Measurements from ENCODE around the gene LAPTM5.

LAPTM5 gene

DNA sequence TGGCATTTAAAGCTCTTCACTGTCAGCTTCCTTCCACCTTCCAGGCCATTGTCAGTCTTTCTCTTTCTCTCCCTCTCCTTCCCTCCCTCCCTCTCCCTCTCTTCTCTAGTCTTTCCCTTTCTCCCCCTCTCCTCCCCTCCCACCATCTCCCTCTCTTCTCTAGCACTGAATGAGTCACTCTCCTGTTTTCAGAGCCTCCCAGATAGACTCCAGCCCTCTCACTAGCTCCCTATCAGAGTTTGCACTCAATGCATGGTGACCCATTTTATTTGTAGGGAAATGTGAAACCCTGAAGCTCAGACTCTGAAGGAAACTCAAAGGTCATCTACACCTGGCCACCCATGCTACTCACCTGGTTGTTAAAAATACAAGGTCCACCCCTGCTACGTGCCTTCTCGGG is 29.8 kb downstream of the LAPTM5 start:
- DNase-seq, result no peak

DNA sequence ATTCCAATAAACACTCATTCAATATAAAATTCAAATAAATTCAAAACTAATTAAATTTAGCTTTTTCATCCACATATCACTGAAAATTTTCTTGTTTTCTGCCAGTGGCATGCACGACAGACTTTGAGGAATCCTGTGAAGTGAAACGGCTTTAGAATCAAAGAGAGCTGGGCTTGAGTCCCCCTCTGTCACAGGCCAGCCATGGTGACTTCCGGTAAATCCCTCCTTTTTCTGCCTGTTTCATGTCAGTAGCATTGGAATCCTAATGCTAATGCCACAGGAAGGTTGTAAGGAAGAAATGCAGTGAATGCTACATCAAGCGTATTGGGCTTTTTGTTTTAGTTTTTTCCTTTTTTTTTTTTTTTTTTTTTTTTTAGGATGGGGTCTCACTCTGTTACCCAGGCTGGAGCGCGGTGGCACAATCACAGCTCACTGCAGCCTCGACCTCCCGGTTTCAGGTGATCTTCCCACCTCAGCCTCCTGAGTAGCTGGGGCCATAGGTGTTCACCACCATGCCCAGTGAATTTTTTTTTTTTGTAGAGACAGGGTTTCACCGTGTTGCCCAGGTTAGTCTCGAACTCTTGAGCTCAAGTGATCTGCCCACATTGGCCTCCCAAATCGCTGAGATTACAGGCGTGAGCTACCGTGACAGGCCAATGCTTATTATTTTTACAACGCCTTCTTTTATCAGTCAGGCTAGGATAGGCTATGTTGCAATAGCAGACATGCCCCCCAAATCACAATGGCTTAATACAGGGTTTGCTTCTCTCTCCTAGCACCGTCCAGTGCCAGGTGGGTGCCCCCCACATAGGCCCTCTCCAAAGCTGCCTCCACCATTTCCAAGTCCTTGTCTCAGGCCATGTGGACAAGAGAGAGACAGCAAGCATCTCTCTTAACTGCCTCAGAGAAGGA is 30.5 kb downstream of the LAPTM5 start:
- DNase-seq, result no peak

DNA sequence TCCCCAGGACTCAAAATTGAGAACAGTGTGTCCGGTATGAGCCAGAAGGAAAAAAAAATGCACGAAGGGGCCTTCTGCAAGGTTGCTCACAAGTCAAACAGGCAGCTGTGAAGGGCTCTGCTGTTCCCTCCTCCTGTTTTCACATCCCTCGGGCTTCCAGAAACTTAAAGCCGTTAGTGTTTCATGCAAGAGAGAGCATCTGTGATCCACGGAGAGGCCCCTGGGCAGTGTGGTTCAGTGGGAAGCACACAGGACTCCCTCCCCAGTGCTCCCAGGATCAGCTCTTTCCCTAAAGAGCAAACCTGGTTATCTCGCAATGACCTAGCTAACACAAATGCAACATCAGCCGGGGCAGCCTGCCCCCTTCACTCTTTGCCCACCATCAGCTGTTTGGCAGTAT is 31.3 kb downstream of the LAPTM5 start:
- no peak for DNase-seq

DNA sequence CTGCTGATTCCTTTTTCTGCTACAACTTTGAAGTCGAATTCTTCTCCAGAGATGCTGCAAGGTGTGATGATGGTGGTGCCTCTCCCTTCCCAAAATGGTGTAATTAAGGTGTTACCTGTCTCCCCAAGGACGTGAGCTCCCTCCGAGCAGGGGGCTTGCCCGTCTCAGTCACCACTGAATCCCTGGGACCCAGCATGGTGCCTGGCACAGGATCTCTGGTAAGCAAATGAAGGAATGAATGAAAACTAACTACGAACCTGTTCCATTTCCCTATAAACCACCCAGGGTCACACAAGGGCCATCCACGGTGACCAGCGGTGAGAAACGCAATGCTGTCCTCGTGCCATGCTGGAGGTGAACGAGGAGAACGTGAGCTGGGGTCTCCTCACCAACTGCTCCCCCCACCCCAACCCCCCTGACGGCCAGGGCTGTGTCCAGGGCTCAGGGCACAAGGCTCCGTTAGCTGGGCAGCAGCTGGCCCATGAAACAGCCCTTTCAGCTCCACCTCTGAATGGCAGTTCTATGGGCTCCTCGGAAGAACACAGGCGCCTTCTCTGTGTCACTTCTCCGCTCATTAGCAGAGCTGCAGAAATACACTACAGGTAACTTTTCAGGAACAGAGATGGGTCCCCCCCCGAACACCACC is 32.0 kb downstream of the LAPTM5 start:
- no peak for DNase-seq

DNA sequence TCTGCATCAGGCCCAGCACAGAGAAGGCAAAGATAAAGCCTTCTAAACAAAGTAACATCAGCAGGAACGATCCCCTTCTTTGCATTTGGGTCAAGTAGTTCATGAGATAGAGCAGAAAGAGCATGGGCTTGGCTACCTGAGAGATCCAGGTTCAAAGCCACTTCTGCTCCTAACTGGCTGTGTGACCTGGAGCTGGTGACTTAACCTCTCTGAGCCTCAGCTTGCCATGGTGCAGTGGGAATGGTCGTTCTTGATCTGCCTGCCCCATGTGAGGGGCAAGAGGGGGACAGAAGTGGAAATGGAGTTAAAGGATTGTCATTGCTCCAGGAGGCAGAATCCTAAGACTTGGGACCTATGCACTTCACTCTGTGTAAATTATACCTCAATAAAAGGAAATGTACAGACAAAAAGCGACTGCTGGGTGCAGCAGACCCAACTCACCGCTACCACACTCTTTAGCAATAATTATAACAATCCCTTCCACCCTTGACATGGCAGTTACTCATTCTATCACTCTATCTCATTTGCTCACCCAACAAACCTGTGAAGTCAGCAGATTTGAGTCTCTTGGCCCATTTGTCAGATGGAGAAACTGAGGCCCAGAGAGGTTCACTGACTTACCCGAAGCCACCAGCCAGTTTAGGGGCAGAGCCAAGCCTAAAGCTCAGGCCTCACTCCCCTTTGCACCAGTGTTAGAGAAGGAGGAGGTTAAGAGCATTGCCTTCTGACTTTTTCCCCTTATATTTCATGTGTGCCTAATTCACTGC is 32.7 kb downstream of the LAPTM5 start:
- no peak for DNase-seq

DNA sequence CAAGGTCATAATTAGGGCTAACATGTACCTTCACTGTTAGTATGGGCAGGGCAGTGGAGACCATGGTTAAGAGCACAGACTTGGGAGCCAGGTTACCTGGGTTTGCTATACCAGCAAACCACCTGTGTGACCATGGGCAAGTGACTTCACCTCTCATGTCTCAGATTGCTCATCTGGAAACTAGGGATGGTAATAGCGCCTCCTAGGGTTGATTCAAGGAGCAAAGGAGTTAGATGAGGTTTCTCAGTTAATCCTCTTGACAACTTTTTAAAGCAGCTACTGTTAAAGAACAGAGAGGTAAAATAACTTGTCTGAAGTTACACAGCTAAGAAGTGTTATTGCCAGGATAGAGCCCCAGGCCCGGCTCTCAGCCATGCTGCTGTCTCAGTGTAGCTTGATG is 33.4 kb downstream of the LAPTM5 start:
- DNase-seq, result no peak

DNA sequence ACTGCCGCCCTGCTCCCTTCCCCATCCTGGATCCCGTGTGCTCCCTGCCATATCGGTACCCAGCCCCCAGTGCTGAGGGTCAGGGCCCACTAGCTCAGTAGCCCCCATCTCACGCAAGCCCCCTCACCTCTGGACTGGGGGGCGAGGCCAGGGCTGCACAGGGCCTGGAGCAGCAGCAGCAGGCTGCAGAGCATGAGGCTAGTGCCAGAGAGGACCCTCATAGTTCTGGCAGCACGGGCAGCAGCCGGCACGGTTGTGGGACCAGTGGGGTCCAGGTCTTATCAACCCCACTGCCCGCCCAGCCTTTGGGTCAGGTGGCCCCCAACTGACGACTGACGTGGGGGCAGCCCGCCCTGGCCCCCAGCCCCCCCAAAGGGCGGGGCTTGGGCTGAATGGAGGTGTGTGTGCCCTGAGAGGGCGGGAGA is 34.2 kb downstream of the LAPTM5 start, which contains the start of gene MATN1:
Gene MATN1 (minus strand): TSS at position 255 of the 425 bp plus-strand sequence. CDS start 34 bp downstream, at position 221.
- no peak for DNase-seq

DNA sequence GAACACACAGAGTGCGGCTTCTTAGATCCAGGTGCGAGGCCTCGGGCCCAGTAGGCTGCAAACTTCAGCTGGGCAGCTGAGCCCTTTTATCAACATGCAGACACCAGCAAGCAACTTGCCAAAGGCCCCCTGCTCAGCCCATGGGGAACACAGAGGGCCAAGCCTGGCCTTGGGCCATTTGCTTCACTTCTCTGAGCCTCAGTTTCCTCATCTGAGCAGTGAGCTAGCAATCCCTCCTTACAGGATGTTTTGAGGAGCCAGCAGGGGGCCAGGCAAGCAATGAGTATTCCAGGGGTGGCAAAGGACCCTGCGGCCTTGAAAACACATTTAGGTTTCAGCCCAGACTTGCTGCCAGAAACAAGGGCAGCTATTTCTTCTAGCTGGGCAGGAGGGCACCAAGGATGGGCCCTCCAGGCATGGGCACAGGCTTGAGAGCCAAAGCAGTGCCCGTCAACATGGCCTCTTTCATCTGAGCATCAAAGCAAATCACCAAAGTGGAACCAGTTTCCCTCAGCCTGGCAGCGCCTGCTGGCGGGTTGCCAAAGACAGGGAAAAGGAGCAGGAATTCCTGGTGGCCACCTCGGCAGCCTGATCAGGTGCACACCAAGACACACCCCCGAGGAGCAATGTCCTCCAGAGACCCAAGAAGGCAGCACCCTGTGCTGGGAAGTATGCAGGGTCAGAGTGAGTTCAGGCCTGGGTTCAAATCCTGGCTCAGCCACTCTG is 35.6 kb downstream of the LAPTM5 start:
- no peak for DNase-seq

DNA sequence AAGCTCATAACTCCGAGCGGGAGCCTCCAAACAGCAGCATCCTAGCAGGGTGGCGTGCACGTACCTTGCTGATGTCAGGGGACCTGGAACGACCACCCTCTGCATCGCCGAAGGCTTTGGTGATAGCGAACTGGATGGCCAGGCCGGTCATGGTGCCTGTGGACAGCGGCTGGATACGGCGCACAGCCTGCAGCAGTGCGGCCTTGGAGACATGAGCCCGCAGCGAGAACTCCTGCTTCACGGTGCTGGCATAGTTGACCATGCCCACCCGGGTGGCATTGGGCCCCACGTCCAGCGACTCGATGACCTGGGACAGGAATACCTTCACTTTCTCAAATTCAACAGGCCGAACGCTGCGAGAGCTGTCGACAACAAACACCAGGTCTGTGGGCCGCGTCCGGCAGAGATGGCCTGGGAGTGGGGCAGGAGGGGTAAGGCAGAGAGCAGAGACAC is 36.2 kb downstream of the LAPTM5 start:
- no peak for DNase-seq

DNA sequence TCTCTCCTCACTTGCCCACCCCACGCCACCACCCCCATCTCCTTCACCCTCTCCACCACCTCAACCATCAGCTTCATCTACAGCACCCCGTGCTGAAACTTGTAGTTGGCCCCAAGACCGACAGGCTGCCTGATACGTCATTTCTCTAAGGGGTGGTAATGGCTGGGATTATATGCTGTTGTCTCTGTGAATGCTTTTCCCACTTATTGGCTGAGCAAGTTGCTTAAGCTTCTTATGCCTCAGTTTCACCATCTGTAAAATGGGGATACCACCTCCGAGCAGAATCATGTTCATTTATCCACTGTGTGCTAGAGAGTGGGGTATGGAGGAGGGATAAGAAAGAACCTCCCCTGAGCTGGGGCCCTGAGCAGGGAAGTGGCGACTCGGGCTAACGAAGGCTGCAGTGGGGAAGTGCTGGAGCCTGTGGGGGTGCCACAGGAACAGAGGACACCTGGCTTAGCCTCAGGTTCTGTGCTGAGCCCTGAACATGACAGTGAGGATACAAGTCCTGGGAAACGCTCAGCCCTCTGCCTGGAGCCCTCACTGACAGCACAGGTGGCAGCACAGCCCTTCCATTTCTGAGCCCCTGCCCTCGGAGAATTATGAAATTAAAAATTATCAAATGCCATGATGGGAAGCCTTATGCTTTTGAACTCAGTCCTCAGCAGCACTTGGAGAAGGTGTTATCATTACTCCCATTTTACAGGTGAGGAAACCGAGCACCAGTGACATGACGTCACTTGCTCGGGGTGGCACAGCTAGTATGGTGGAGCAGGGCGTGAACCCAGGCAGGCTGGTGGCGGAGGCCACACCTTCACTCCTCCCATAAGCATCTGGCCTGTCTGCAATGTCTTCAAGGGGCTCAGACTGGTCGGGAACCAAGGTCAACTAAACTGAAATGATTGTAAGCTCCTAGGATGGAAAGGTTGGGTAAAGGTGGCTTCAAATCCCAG is 37.0 kb downstream of the LAPTM5 start:
- DNase-seq, result no peak

DNA sequence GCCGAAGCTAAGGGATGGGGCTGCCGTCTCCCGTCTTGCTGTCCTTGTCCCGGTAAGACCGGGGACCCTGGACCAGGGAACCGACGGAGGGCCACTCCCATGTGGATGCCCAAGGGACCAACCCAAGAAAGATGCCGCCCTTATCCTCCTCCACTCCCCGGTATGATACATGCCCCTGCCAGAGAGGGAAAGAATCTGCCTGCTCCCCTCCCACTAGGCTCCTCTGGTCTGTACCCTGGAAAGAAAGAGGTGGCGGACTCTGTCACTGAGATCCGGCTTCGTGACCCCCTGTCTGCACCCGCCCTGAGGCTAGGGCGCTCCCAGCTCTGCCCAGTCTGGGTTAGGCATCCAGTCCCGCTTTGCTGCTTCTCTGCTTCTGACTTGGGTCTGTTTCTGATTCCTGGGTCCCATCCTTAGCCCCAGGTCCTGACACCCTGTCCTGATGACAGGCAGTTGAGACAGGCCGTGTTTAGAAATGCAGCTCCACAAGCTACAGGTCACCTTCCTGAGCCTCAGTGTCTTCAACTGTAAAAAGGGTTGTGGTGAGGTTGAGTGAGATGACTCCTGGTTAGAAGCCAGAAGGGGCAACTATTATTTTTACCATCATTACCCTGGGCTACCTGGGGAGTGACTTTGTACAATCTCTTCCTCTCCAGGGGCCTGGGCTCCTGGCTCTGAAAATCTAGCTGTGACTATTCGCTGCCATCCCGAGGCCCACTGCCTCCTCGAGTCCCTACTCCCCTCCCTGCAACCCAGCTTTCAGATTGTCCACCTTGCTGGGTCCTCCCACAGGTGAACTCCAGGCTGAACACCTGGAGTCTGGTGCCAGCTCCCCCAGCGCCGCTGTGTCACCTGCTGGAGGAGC is 37.9 kb downstream of the LAPTM5 start:
- peak; percentile 40 for DNase-seq

DNA sequence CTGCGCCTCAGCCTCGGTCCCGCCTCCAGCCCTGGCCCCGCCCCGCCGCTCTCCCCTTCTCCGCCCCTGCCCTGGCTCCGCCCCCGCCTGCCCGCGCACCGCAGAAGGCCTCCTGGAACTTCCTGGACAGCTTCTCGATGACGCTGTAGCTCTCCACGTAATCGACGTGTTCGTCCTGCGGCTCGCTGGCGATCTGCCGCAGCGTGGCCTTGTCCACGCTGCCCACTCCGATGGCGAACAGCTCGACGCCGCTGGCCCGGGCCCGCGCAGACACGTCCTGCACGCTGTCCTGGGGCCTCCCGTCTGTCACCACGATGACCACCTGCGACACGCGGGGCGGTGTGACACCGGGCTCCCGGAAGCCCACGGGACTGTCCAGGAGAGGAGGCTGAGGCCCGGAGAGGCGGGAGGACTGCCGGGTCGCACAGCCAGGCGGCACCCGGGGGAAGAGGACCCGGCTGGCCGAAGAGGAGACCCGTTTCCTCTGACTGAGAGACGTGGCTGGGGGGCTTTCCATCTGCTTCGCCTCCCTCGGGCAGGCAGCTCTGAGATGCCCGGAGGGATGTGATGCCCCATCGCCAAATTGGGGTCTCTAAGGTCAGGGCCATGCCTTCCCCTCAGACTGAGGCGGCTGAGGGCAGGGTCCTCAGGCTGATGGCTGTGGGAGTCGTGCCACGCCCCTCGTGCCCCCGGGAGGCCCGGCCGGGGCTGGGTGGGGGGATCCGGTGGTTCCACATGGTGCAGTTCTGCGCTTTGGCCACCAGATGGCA is 38.8 kb downstream of the LAPTM5 start:
- DNase-seq, result no peak

DNA sequence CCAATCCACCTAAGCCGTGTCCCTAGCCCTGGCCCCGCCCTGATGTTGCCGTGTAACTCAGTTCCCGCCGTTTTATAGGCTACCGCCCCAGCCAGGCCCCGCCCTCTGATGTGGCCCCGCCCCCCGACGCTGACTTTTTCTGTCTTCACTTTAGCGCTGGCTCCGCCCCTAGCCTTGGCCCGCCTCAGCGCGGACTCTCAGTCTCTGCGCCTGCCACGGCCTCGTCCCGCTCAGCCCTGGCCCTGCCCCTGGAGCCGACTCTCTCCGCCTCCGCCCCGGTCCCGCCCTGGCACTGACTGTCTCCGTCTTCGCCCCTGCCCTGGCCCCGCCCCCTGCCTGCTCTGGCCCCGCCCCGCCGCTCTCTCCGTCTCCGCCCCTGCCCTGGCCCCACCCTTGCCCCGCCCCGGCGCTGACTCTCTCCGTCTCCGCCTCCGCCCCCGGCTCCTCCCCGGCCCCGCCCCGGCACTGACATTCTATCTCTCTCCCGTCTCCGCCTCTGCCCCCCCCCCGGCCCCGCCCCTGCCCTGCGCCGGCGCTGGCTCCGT is 39.4 kb downstream of the LAPTM5 start:
- peak; percentile 99 for DNase-seq

DNA sequence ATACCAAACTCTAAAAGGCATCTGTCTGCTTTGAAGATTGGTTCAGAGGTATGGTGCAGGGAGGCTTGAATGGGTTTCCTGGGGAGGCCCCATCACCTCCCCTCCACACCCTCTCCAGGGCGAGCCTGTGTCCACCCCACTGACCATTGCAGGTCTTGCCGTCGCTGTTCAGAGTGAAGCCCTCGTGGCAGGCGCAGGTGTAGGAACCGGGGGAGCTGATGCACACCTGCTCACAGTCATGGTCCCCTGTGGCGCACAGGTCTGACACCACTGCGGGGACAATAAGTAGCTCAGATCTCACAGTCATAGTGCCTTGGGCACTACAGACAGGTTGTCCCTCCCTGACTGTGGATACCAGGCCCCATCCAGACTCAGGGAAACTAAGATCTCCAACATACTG is 40.9 kb downstream of the LAPTM5 start:
- DNase-seq, result no peak

DNA sequence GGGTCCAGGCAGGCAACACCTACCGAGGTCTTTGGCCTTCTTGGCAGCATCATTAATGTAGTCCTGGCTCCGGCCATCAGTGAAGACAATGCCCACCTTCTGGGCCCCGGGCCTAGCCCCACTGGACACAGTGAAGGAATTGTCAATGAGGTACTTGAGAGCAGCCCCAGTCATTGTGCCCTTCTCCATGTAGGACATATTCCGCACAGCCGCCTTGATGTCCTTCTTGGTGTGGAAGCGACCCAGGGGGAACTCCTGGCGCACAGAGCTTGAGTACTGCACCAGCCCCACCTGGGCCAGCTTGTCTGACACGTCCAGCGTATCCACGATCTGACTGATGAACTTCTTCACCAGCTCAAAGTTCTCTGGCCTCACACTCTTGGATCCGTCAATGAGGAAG is 41.7 kb downstream of the LAPTM5 start:
- DNase-seq, result no peak

DNA sequence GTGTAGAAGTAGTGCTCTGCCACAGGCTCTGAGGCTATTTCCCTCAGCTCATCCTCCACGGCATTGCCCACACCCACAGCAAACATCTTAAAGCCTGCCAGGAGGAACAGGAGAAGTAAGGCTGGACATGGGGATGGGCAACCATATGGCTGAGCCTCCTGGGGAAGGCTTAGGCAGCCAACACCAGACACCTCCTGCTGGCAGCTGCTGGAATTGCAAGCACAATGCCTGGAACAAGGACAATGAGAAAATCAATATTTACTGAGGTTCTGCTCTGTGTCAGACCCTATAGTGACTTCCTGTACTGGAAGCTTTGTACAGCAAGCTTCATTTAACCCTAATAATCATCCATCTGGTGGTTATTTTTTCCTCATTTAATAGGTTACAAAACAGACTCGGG is 42.4 kb downstream of the LAPTM5 start:
- DNase-seq, result no peak

DNA sequence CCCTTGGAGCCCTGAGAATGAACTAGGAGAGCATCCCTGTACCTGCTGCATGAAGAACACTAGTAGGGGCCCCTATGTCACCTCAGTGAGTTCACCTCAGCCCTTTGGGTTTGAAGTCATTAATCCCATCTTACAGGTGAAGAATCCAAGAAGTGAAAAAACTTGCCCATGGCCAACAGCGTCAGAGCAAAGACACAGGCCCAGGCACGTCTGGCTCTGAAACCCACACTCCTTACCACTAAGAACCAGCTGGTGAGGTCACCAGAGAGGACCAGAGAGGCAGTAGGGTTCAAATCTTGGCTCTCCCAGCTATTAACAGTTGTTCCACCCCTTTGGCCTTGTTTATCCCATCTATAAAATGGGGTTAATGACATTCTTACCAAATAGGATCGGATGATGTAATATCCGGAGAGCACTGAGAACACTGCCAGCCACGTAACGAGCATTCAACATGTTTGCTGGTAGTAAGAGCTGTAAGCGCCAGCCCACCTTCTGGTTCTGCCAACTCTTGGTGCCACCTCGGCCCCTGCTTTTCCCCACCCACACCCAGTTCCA is 43.0 kb downstream of the LAPTM5 start:
- DNase-seq, result no peak

DNA sequence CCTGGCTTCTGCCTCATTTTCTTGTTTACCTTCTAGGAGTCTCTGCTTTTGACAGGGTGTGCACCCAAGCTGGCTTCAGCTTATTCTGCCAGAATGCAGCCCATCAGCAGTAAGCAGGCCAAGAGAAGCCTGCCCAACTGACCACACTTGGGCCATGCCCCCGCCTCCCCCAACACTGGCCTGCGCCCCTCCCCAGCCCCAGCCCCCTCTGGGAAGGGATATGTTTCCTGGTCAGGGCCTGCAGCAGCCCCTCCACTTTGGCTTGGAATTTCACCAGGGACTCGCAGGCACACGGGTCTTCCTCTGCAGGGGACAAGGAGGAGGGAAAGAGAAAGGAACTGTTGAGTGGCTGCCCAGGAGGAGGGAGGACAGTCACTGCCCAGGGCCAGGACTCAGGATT is 43.5 kb downstream of the LAPTM5 start:
- no peak for DNase-seq

DNA sequence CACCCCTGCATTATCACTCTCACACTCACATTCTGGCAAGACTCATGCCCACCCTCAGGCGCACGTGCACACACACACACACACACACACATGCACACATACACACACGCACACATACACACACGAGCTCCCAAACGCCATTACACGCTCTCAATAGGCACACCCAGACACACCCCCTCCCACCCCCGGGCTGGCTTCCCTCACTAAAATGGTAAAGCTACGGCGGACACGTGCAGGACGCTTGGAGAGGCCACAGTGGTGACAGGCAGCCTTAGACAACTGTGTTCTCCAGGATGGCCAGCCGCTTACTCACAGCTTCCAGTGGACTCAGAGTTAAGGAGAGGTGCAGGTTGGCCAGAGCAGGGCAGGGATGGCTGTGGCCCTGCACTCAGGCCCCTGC is 44.3 kb downstream of the LAPTM5 start:
- DNase-seq, result no peak

Data from GOT3 (cell line).